Panc1 (cell line): ENCODE measurements around the gene TRNP1. TPM values are rescaled to one million over a fixed set of nuclear protein-coding genes. Genes with fewer than 3 reads are reported as not detected.

Experiments
- ATAC-seq: fragments of 200-7000 bp; cut with Tn5 transposase; 2 replicates; pipeline ENCODE4 v1.9.1; 2020; ENCODE audit warnings: mild to moderate bottlenecking, moderate library complexity
- BruUV-seq: library from RNA; stranded (reverse); fragments of 400-500 nt; replicated peaks from 2 replicates; lab custom pipeline; 2021; lab: Mats Ljungman, UMichigan
- CTCF ChIA-PET: fragments of 300-600 bp; sonication (Branson Sonifier 250); formaldehyde crosslinking; loops from one replicate; lab custom pipeline; 2022; ENCODE audit warnings: antibody characterized with exemption; lab: Charles Lee
- POLR2A ChIA-PET: fragments of 300-600 bp; sonication (Branson Sonifier 250); formaldehyde crosslinking; loops from one replicate; lab custom pipeline; 2022; ENCODE audit warnings: antibody characterized with exemption; lab: Charles Lee
- DNase-seq: peaks from one replicate; pipeline ENCODE4 v3.0.0-alpha.2; 2010; ENCODE audit warnings: low read depth, low spot score
- H3K27ac ChIP-seq: 2 replicates; pipeline ENCODE4 v1.5.1; 2011; ENCODE audit warnings: mild to moderate bottlenecking, low read length, inconsistent platforms
- H3K27me3 ChIP-seq: fragments of 200-500 bp; sonication (Bioruptor generic); 2 replicates; pipeline ENCODE4 v1.6.0; 2014; ENCODE audit warnings: low read length, inconsistent platforms; ENCODE audit not compliant: control insufficient read depth, insufficient read depth
- H3K36me3 ChIP-seq: fragments of 200-500 bp; sonication (Bioruptor generic); 2 replicates; pipeline ENCODE4 v1.5.1; 2014; ENCODE audit warnings: inconsistent platforms, mild to moderate bottlenecking, low read length, moderate library complexity; ENCODE audit not compliant: control insufficient read depth, insufficient read depth
- H3K4me1 ChIP-seq: 2 replicates; pipeline ENCODE4 v1.5.1; 2011; ENCODE audit warnings: inconsistent platforms, mild to moderate bottlenecking, low read length, moderate library complexity; ENCODE audit not compliant: control insufficient read depth, insufficient read depth
- H3K4me3 ChIP-seq, 2 experiments: 2 replicates each; pipeline ENCODE4 v1.5.1; 2011 to 2012; ENCODE audit warnings: low read depth in 2 of 2, low read length in 2 of 2, mild to moderate bottlenecking in 2 of 2, inconsistent platforms in 1 of 2, moderate library complexity in 1 of 2
- H3K9me3 ChIP-seq: fragments of 200-500 bp; sonication (Bioruptor generic); 2 replicates; pipeline ENCODE4 v1.5.1; 2014; ENCODE audit warnings: low read depth, mild to moderate bottlenecking, inconsistent platforms, low read length, moderate library complexity; ENCODE audit not compliant: control insufficient read depth, insufficient read depth
- CTCF ChIP-seq: fragments of 450-650 bp; IDR thresholded peaks from 2 replicates; pipeline ENCODE4 v1.5.1; 2017; ENCODE audit warnings: mild to moderate bottlenecking
- POLR2AphosphoS5 ChIP-seq: IDR thresholded peaks from 2 replicates; pipeline ENCODE4 v1.6.1; 2012; ENCODE audit warnings: mild to moderate bottlenecking, low read depth, low read length, moderate library complexity
- SIN3A ChIP-seq: IDR thresholded peaks from 2 replicates; pipeline ENCODE4 v1.6.1; 2012; ENCODE audit warnings: low read depth, mild to moderate bottlenecking, low read length, moderate library complexity, borderline replicate concordance; ENCODE audit not compliant: insufficient read depth
- TCF7L2 ChIP-seq: IDR thresholded peaks from 2 replicates; pipeline ENCODE4 v1.6.1; 2011; ENCODE audit warnings: mild to moderate bottlenecking, low read depth, low read length, inconsistent platforms
- in situ Hi-C: cut with HindIII; loops from 2 replicates; pipeline ENCODE4 v1.10.0; 2016; ENCODE audit warnings: low sequenced_read_pairs, low pct_unique_long_range_greater_than_20kb
- intact Hi-C: fragments of 100-400 bp; cut with micrococcal nuclease; formaldehyde crosslinking; loops from one replicate; pipeline ENCODE4 v1.10.0; 2022; ENCODE audit not compliant: unreplicated experiment
- total RNA-seq: library from RNA; stranded (reverse); gene quantifications from one replicate; pipeline ENCODE4 v1.2.1, GENCODE V29; 2021; ENCODE audit not compliant: unreplicated experiment
- TF ChIP-seq, protein P1 (sequence below), 2 experiments: IDR thresholded peaks; 2 replicates each; pipeline ENCODE4 v1.6.1; 2011 to 2012; ENCODE audit warnings: low read depth in 2 of 2, control low read depth in 1 of 2, low read length in 1 of 2, mild to moderate bottlenecking in 1 of 2, moderate library complexity in 1 of 2; ENCODE audit not compliant: insufficient read depth in 1 of 2

The TRNP1 gene
- total RNA-seq, 1 experiment from 2014 or later: 81.2 TPM

DNA sequence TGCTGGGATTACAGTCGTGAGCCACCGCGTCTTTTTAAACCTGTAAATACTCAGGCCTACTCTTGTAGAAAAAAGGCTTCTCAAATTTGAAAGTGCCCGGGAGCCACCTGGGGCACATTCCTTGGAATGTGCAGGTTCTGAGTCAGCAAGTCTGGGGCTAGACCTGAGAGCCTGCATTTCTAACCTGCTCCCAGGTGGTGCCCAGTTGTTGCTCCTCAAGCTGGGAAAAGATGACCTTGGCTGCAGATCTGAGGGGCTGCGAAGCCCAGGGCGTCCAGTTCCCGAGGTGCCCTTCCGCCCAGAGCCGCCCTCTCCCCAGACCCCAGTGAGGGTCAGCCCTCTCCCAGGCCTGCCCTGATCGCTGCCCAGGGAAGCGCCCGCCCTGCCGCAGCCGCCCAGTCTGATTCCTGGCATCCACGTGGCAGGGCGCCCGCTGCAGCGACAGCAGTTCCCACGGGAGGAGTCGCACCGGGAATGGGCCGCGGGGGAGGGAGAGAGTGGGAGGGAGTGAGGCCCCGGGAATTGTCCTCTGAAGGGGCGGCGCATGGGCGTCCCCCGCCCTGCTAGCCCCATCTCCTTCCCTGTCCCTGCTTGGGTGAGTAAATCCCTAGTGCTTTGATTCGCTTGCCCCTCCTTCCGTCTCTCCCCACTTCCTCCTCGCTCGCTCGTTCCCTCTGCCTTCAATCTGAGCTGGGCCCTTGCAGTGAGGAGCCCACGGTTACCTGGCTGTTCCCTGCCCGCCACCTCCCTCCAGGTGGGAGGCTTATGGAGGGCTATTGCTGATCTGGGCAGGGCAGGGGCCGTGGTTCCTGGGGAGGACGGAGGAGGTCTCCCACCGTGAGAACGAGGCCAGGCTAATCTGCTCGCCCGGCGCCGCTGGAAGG is 38.0 kb downstream of the TRNP1 start:
- no peak overlapping the region for H3K27ac ChIP-seq
- TF ChIP-seq CTCF: no peak
- TF ChIP-seq TCF7L2: no peak
- TF ChIP-seq, protein P1, sequence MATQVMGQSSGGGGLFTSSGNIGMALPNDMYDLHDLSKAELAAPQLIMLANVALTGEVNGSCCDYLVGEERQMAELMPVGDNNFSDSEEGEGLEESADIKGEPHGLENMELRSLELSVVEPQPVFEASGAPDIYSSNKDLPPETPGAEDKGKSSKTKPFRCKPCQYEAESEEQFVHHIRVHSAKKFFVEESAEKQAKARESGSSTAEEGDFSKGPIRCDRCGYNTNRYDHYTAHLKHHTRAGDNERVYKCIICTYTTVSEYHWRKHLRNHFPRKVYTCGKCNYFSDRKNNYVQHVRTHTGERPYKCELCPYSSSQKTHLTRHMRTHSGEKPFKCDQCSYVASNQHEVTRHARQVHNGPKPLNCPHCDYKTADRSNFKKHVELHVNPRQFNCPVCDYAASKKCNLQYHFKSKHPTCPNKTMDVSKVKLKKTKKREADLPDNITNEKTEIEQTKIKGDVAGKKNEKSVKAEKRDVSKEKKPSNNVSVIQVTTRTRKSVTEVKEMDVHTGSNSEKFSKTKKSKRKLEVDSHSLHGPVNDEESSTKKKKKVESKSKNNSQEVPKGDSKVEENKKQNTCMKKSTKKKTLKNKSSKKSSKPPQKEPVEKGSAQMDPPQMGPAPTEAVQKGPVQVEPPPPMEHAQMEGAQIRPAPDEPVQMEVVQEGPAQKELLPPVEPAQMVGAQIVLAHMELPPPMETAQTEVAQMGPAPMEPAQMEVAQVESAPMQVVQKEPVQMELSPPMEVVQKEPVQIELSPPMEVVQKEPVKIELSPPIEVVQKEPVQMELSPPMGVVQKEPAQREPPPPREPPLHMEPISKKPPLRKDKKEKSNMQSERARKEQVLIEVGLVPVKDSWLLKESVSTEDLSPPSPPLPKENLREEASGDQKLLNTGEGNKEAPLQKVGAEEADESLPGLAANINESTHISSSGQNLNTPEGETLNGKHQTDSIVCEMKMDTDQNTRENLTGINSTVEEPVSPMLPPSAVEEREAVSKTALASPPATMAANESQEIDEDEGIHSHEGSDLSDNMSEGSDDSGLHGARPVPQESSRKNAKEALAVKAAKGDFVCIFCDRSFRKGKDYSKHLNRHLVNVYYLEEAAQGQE (IDR thresholded peaks at IDR 0.05; ENCODE audit: insufficient read depth in 1 of 2, low read depth in 2 of 2, low read length in 1 of 2): no peak
- H3K4me1 ChIP-seq: no peaks in the 10 kb centered on the region
- H3K9me3 ChIP-seq: no peaks in the 10 kb centered on the region
- ChIA-PET POLR2A (no interaction called here), CTCF (interaction anchor here (0.6 kb wide), 2 partner anchors 15 to 24 kb away, joined by 4 to 8 read pairs; no protein-coding TSS in a partner anchor)
- intact Hi-C loops (no loop called here), in situ Hi-C loops (no loop called here)
- BruUV-seq: no TSS peak
- H3K36me3 ChIP-seq: no peaks in the 10 kb centered on the region
- H3K4me3 ChIP-seq: no peak overlapping the region
- no peaks in the 10 kb centered on the region for H3K27me3 ChIP-seq
- no peak for ATAC-seq
- DNase-seq: no peak

GRCh38 chr1:27032119-27032461 is 38.6 kb downstream of the TRNP1 start:
- no peaks in the 10 kb centered on the region for H3K9me3 ChIP-seq
- H3K36me3 ChIP-seq: no peaks in the 10 kb centered on the region
- no peak overlapping the region for H3K4me3 ChIP-seq
- intact Hi-C loops (no loop called here), in situ Hi-C loops (no loop called here)
- no peaks in the 10 kb centered on the region for H3K27me3 ChIP-seq
- no peak for ATAC-seq
- POLR2A ChIA-PET: no interaction called here
- TF ChIP-seq POLR2AphosphoS5 (no peak), CTCF (no peak), TCF7L2 (no peak), SIN3A (no peak)
- TF ChIP-seq, protein P1 (IDR thresholded peaks at IDR 0.05; ENCODE audit: insufficient read depth in 1 of 2, low read depth in 2 of 2, low read length in 1 of 2): no peak
- no peaks in the 10 kb centered on the region for H3K4me1 ChIP-seq
- CTCF ChIA-PET: interaction anchor here (0.6 kb wide), 1 partner anchor 14 kb away, joined by 4 read pairs; no protein-coding TSS in a partner anchor
- no peak for DNase-seq
- no TSS peak for BruUV-seq
- no peak overlapping the region for H3K27ac ChIP-seq
